Measurements from ENCODE around the gene CFAP44. TPM values are rescaled to one million over a fixed set of nuclear protein-coding genes. Genes with fewer than 3 reads are reported as not detected.

CFAP44 gene
- total and polyA plus RNA-seq, 2 donors (not counting 3 experiments of a cell fraction or from before 2014, with no cell fraction given) = 1.5 to 4.7 TPM

DNA sequence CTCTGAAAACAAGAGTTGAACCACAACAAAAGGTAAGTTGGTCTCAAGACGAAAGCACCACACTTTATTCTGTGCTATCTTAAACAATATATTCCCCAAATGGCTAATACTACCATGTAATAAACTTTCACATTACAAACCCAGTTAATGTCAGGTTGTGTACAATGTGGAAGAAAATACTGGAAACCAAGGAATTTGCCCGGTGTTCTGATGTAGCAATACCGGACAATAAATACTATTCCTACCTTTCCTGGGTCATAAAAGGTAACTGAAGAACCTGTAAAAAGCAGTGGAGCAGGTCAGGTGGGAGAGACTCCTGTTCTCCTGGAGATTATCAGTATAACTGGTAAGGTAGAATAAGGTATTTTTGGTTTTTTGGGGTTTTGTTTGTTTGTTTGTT lies 3.9 kb downstream of the CFAP44 start:
- intact Hi-C loops (cut with micrococcal nuclease) = no loop called here
- Histone ChIP-seq H3K27ac (ENCODE audit: insufficient read depth, low read depth, low read length) (no peak overlapping the region), H3K9me1 (replicated peaks; ENCODE audit: control insufficient read depth, extremely low read depth, insufficient read depth, low read length) (no peaks in the 10 kb centered on the region), H2AFZ (ENCODE audit: low read depth, low read length) (no peak overlapping the region), H4K20me1 (replicated peaks; ENCODE audit: control insufficient read depth, extremely low read depth, insufficient read depth, low read length) (no peaks in the 10 kb centered on the region), H3K4me1 (ENCODE audit: control insufficient read depth, extremely low read depth, insufficient read depth, low read length) (peaks cover 7% of the 10 kb centered on the region), H3K9ac (replicated peaks; ENCODE audit: extremely low read depth, insufficient read depth, low read length) (no peak overlapping the region), H3K79me2 (ENCODE audit: control insufficient read depth, insufficient read depth, low read length) (no peaks in the 10 kb centered on the region), H3K4me2 (ENCODE audit: insufficient read depth, low read length) (no peak overlapping the region), H3K9me3 (replicated peaks; ENCODE audit: control insufficient read depth, insufficient read depth, low read length) (no peaks in the 10 kb centered on the region), H3K4me3 (replicated peaks in 1 of 3; ENCODE audit: insufficient read depth in 1 of 3, low read depth in 1 of 3, low read length in 3 of 3) (no peak overlapping the region), H3K27me3 (ENCODE audit: control insufficient read depth in 2 of 2, insufficient read depth in 2 of 2, low read length in 2 of 2) (no peaks in the 10 kb centered on the region), H3K36me3 (ENCODE audit: control insufficient read depth in 2 of 2, extremely low read depth in 1 of 2, insufficient read depth in 2 of 2, low read length in 2 of 2) (no peaks in the 10 kb centered on the region)
- BruUV-seq (replicated peaks) = no TSS peak
- CTCF ChIA-PET = interaction anchor here (1.1 to 1.3 kb wide), 3 partner anchors 9 to 56 kb away, joined by 3 to 5 read pairs (median 3); no protein-coding TSS in a partner anchor
- POLR2A ChIA-PET = no interaction called here
- no peak for DNase-seq (ENCODE audit: low read depth, low spot score)
- TF ChIP-seq JUN (IDR thresholded peaks at IDR 0.05; ENCODE audit: borderline replicate concordance, insufficient read depth, insufficient read length, low read depth) = no peak
- TF ChIP-seq MYC (IDR thresholded peaks at IDR 0.05; ENCODE audit: low read depth, low read length) = no peak
- no peak for TF ChIP-seq FOS (IDR thresholded peaks at IDR 0.05; ENCODE audit: borderline replicate concordance, insufficient read depth, low read length)
- no peak for TF ChIP-seq EZH2 (IDR thresholded peaks at IDR 0.05; ENCODE audit: borderline replicate concordance, low read depth, low read length, severe bottlenecking)
- TF ChIP-seq, protein P1, sequence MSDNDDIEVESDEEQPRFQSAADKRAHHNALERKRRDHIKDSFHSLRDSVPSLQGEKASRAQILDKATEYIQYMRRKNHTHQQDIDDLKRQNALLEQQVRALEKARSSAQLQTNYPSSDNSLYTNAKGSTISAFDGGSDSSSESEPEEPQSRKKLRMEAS (IDR thresholded peaks at IDR 0.05; ENCODE audit: insufficient read depth, insufficient read length) = no peak
- no peak for TF ChIP-seq GATA2 (IDR thresholded peaks at IDR 0.05; ENCODE audit: insufficient read depth, insufficient read length, low read depth, low read length)
- no peak for TF ChIP-seq POLR2AphosphoS5 (IDR thresholded peaks at IDR 0.05; ENCODE audit: insufficient read depth, low read depth, low read length)
- TF ChIP-seq, protein P2, sequence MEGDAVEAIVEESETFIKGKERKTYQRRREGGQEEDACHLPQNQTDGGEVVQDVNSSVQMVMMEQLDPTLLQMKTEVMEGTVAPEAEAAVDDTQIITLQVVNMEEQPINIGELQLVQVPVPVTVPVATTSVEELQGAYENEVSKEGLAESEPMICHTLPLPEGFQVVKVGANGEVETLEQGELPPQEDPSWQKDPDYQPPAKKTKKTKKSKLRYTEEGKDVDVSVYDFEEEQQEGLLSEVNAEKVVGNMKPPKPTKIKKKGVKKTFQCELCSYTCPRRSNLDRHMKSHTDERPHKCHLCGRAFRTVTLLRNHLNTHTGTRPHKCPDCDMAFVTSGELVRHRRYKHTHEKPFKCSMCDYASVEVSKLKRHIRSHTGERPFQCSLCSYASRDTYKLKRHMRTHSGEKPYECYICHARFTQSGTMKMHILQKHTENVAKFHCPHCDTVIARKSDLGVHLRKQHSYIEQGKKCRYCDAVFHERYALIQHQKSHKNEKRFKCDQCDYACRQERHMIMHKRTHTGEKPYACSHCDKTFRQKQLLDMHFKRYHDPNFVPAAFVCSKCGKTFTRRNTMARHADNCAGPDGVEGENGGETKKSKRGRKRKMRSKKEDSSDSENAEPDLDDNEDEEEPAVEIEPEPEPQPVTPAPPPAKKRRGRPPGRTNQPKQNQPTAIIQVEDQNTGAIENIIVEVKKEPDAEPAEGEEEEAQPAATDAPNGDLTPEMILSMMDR (IDR thresholded peaks at IDR 0.05; ENCODE audit: extremely low read depth in 1 of 2, insufficient read depth in 1 of 2, low read depth in 1 of 2, low read length in 2 of 2) = no peak
- no peak for TF ChIP-seq POLR2A (IDR thresholded peaks at IDR 0.05; ENCODE audit: low read depth, low read length)
- FAIRE-seq = no peak
- dilution Hi-C loops (cut with MboI; ENCODE audit: extremely low pct_ligation_motif_present, low sequenced_read_pairs) = no loop called here
